DMS53 treated with DMSO at 0.1 percent for 48 hours (cell line): Measurements from ENCODE around the gene PJA2.
A peak's percentile ranks its signal among the peaks of the same experiment; 100 is the strongest.

ENCODE experiments used
- DNase-seq: peaks from one replicate; lab custom pipeline; 2025; ENCODE audit not compliant: unreplicated experiment; lab: John Stamatoyannopoulos, UW

The PJA2 gene

GRCh38 chr5:109350537-109351270 is 59.1 kb downstream of the PJA2 start:
- DNase-seq: no peak

DNA sequence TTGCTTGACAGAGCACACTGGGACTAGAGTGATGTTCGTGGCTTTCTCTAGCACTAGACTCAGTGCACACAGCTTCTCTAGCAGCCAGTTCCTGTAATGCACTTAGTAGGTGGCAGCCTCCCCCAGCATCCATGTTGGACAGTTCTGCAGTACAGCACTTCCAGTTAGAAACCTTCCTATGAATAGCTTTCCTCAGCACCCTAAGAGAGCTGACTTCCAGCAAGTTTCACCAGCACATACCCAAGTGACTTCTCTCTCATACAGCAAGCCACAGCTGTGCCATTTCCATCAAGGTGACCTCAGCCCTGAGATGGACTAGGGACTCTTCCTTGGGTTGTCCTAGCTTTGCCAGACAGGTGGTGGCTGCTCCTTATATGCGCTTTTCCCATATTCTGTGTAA is 60.4 kb downstream of the PJA2 start:
- DNase-seq: no peak

GRCh38 chr5:109347252-109347888 is 62.4 kb downstream of the PJA2 start:
- DNase-seq: no peak

GRCh38 chr5:109345699-109346098 is 64.1 kb downstream of the PJA2 start:
- no peak for DNase-seq

GRCh38 chr5:109340351-109340750 is 69.4 kb downstream of the PJA2 start:
- no peak for DNase-seq

DNA sequence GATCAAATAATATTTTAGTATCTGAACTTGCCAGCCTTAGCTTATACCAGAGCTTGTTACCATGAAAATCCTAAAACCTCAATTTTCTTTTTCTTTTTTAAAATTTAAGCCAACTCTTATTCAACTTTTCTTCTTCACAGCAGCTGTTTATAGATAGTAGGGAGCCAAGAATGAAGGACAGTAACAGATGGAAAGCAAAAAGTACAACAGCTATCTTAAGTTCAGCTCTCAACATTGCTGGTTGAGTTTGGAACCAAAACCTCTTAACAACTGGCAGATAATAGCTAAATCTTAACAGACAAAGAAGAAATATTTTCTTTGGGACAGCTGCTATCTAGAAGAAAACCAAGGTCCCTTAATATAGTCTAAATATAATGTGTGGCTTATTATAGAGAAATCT is 74.7 kb downstream of the PJA2 start:
- no peak for DNase-seq

GRCh38 chr5:109334056-109334455 is 75.7 kb downstream of the PJA2 start:
- no peak for DNase-seq

DNA sequence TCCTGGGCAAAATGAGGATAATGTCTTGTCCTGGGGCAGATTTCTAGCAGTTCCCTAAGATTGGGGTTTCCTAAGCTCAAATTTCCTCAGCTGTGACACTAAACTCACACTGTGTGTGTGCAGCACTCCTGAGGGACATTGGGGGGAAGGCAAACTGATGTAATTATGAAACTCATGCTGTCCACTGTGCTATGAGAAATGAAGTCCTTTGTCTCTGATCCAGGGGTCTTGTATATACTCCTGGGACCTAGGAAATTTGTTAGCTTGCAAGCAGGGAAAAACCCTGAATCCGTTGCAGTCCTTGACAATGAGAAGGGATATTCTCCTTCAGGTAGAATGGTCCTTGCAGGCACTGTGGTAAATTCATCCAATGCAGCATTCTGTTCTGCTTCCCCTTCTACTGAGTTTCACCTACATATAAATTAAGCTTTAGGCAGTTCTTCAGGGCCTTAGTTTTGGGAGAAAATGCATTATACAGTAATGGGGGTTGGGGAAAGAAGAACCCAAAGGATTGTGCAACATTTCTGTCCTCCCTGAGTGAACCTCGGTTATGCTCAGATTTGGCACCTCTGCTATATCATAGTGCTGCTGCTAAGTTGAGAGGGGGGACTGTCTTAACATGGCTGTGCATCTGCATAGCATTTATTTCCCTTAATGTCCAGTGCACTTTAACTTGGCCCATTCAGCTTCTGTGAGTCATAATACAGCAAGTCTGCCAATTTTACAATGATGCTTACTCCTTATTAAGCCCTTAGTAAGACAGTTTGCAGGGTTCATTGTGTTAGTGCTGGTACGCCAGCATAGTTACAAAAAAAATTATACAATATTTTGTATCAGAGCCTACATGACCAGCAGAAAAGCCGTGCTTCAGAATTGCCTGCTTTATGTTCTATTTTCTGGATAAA is 80.2 kb downstream of the PJA2 start:
- DNase-seq: no peak

DNA sequence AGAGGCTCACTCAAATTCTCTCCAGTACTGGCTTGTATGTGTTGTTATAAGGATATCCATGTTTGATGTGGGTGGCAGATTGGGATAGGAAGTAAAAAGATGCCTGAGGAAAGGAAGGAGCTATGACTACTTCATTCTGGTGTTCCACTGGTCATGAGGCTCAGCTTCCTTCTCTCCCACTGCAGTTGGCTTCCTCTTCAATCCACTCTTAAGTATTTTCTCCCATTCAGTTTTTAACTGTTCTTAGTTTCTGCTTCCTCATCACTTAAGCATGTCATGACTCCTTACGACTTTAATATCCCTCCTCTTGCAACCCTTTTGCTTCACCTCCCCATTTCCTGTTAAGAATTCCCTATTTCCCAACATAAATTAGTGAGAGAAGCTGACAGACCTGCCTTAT is 81.1 kb downstream of the PJA2 start:
- DNase-seq: no peak

- peak; percentile 20 for DNase-seq
These were observed 82.2 kb downstream of the PJA2 start for GRCh38 chr5:109327570-109327969.

- DNase-seq: no peak
These were observed 82.9 kb downstream of the PJA2 start for GRCh38 chr5:109326919-109327318.

DNA sequence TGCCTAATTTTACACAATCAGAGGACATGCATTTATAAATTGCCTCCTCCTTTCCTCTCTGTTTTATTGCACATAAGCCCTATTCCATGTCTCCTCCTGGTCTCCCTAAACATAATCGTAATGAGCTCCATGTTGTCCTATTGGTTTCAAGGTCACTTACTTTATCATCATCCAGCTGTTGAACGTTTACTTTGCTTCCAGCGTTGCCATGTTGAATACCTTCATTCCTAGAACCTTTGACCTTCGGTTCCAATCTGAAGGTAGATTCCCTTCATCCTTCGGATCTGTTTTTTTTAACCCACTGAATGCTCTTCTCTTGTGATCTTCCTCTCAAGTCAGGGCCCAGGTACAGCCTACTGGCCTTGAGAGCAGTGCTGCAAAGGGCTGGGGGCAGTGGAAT is 84.3 kb downstream of the PJA2 start:
- no peak for DNase-seq

GRCh38 chr5:109324931-109325330 is 84.8 kb downstream of the PJA2 start:
- DNase-seq: no peak

GRCh38 chr5:109324351-109324750 is 85.4 kb downstream of the PJA2 start:
- DNase-seq: no peak

- DNase-seq: no peak
These were observed 87.1 kb downstream of the PJA2 start for GRCh38 chr5:109322694-109323093.

GRCh38 chr5:109319351-109319750 is 90.4 kb downstream of the PJA2 start:
- no peak for DNase-seq

- DNase-seq: no peak
These were observed 91.2 kb downstream of the PJA2 start for GRCh38 chr5:109318455-109319108.

- DNase-seq: no peak
These were observed 93.1 kb downstream of the PJA2 start for GRCh38 chr5:109316634-109317033.

GRCh38 chr5:109315245-109315644 is 94.5 kb downstream of the PJA2 start:
- DNase-seq: no peak

DNA sequence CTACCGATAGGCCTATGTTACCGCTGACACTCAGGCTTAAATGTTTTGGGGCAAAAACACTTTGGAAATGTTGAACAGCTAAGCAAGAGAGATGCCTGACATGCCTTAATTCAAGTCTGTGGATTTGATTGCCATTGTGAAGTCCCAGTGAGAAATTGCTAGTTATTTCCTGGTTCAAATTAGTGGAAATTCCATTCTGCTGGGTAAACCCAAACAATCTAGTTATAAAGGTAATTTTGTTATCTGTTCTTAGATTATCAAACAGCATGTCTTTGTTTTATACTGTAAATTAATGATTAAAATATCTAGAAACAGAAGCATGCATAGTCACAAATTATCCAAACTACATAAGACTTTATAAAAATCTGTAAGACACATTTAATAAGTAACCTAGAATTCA is 96.6 kb downstream of the PJA2 start:
- no peak for DNase-seq

DNA sequence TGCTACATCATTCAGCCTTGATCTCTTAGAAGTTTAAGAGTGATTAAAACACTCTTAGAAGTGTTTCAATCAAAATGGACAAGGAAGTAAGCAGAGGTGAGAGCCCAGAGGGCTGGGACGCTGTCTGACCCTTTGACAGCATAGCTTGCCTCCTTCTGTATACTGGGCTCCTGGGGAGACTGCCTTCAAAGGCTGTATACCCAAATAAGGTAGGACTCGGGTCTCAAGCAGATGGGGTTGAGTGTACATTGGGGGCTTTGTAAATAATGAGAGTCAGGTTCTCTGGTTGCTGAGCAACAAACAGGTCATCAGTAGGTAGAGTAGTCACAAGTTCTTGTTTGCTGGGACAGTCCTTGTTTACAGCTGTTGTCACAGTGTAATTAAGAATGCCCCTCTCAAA is 97.1 kb downstream of the PJA2 start:
- no peak for DNase-seq
